C4-2B (cell line): ENCODE measurements around the gene SIRT7.

ENCODE experiments used
- H3K27ac ChIP-seq: fragments of 450-650 bp; 2 replicates; pipeline ENCODE4 v1.5.1; 2017
- ZFX ChIP-seq: fragments of 450-650 bp; IDR thresholded peaks from 2 replicates; pipeline ENCODE4 v1.6.1; 2017
- TF ChIP-seq, protein P1 (sequence below): fragments of 450-650 bp; conservative IDR thresholded peaks from 2 replicates; pipeline ENCODE4 v1.5.1; 2017; ENCODE audit warnings: mild to moderate bottlenecking

The SIRT7 gene

DNA sequence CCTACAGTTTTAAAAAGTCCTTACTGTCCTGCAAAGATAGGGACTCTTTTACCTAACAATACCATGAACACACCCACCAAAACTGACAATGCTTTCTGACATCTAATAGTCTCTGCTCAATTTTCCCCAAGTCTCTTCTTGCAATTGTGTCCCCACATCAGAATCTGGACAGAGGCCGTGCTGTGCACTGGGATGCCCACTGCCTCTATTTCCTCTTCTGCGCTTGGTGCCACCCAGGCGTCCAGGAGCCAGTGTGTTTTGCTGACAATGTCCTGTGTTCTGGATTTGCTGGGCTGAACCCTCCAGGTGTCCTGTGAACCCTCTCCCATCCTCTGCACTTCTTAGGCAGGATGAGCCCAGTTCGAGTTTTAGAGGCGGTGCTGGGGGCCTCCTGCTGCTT lies 40.4 kb downstream of the SIRT7 start:
- H3K27ac ChIP-seq = no peak overlapping the region
- TF ChIP-seq, protein P1, sequence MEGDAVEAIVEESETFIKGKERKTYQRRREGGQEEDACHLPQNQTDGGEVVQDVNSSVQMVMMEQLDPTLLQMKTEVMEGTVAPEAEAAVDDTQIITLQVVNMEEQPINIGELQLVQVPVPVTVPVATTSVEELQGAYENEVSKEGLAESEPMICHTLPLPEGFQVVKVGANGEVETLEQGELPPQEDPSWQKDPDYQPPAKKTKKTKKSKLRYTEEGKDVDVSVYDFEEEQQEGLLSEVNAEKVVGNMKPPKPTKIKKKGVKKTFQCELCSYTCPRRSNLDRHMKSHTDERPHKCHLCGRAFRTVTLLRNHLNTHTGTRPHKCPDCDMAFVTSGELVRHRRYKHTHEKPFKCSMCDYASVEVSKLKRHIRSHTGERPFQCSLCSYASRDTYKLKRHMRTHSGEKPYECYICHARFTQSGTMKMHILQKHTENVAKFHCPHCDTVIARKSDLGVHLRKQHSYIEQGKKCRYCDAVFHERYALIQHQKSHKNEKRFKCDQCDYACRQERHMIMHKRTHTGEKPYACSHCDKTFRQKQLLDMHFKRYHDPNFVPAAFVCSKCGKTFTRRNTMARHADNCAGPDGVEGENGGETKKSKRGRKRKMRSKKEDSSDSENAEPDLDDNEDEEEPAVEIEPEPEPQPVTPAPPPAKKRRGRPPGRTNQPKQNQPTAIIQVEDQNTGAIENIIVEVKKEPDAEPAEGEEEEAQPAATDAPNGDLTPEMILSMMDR = no peak
- no peak for TF ChIP-seq ZFX

DNA sequence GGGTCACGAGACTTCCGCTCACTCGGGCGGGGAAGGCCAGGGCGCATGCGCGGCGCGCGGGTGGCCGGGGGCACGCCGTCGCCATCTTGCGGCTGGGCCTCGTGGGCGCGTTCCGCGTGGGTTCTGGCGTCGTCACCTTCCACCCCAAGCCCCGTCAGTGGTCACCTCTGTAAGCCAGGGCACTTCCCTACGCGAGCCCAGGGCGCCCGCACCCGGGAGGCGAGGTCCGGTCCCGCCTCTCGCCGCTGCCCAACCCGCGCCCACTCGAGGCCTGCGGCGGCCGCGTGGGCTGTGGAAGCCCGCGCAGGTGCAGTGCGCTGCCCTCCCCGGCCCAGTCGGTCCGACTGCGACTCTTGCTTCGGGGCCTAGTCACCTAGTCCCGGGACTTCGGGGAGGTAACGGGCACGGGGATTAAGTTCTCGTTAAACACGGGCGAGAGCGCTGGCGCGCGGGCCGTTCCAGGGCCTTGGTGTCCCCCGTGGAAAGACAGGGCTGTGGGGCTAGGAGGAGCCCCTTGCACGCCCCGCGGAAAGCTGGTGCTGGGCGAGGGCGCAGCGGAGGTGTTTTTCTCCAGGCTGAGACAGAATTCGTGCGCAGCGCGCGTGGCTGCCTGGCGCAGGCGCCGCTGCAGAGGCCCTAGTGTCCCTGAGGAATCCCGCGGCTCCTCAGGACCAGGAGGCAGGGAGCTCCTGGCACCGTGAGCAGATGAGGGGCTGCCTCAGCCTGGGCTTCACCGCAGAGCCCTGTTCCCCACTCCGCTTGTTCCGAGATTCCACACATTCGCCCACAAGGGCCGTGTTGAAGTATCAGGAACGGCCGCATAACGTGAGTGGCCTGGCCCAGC lies 46.4 kb downstream of the SIRT7 start:
- peak overlapping the region; percentile 100 for H3K27ac ChIP-seq

DNA sequence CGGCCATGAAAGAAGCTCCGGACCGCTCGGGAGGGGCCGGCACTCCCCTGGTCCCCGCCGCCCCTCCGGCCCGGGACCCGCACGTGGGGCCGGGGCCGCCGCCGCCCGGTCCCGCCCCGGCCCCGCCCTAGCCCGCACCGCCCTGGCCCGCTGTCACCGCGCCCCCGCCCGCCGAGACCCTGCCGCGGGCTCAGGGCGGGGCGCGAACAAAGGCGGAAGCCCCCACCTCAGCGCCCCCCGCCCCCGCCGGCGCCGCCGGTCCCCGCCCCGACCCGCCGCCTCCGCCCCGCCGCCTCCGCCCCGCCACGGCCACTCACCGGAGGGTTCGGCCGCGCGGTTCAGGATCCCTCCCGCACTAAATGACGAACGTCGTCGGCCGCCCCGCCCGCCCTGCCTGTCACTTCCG lies 47.0 kb downstream of the SIRT7 start, which contains the start of gene ARHGDIA:
Gene ARHGDIA (minus strand): TSS at position 357 of the 406 bp plus-strand sequence. CDS start 1,407 bp downstream, outside the sequence.
- no peak for TF ChIP-seq ZFX
- TF ChIP-seq, protein P1 = no peak
- peak within 1 kb of the TSS; percentile 100 for H3K27ac ChIP-seq

More for the DNA sequence above, 46.4 kb downstream of the SIRT7 start:
- TF ChIP-seq ZFX = peak; percentile 96
- TF ChIP-seq, protein P1 = no peak

DNA sequence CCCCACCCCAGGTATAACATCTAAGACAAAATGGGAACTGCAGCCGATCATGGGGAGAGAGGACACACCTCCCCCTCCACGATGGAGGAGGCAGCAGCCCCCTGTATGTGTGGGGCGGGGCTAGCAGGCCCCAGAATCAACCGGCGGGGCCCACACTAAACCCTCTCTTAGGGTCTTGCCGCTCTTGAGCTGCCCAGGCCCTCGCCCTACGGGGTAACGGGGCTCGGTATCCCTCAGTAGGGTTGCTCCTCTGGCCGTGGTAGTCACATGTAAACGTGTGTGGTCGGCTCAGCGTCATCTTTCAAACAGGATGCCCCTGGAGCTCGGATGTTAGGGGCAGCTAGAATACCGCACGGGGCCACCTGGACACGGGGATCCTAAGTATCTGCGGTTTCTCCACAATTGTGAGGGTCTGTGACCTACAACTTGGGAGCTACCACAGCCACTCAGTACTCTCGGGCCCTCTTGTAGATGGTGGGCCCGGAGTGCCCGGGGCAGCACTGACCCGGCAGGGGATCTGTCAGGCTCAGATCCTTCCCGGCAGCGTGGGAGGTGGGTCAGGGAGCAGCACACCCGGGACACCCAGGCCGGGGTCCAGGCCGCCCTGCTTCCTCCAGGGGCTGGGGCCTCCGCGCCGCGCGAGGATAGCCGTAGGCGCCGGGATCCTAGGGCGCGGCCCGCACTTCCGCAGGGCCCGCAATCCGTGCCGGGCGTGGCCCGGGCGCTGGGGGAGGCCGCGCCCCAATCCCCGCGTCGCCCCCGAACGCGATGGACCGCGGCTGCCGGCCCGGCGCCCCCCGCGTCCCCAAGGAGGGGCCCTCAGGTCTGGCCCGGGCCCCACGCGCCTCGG lies 47.6 kb downstream of the SIRT7 start:
- H3K27ac ChIP-seq = peak overlapping the region; percentile 100
- TF ChIP-seq ZFX = peak; percentile 89
- TF ChIP-seq, protein P1 = no peak

DNA sequence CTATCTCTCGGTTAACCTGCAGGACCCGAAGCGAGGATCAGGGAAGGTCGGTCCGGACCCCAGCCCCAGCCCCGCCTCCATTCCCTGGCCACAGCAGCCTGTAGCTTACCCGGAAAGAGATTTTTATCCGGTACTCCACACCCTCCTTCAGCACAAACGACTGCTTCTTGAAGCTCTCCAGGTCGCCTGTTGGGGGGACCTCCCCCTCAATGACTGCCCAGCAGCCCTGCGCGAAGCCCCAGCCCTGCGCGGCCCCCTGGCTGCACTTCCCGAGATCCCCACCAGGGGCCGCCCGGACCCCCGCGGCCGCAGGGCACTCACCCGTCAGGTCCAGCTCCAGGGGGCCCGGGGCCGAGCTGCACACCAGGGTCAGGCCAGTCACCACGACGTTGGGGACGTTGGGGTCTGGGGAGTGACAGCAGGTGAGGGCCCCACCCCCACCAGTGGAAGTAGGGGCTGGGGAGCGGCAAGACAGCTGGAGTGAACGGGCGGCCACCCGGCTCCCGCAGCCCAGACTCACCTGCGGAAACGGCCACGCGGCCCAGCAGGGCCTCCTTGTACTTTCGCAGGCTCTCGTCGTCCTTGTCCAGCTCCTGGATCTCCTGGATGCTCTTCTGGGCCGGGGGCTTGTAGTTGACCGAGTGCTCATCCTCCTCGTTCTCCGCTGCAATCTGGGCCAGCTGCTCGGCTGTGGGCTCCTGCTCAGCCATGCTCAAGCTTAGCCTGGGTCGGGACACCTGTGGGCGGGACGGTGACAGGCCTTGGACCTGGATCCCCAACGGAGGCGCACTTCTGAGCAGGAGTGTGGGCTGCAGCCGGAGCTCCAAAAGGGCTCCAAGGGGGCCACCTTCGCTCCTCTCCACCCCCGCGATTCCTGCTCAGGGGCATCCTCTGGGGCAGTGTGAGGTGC lies 48.5 kb downstream of the SIRT7 start:
- TF ChIP-seq, protein P1 = peak; percentile 87
- peak; percentile 4; the same call in 1 of the 2 replicates for TF ChIP-seq ZFX
- H3K27ac ChIP-seq = peak overlapping the region; percentile 100

GRCh38 chr17:81868674-81869220 lies 49.2 kb downstream of the SIRT7 start:
- TF ChIP-seq, protein P1 = no peak
- no peak for TF ChIP-seq ZFX
- peak overlapping the region; percentile 100 for H3K27ac ChIP-seq
